Heart left ventricle (tissue), 13 donors: ENCODE data around the gene NCOA6.

Source experiments
- POLR2A ChIP-seq, 2 donors: fragments of 450-650 bp; IDR thresholded peaks; one replicate each; pipeline ENCODE4 v1.6.1; 2017; ENCODE audit warnings: antibody characterized with exemption in 2 of 2, mild to moderate bottlenecking in 2 of 2, moderate library complexity in 2 of 2
- TF ChIP-seq, protein P1 (sequence below), 12 donors: fragments of 200-600 bp; sonication (generic) in 4 of 12; IDR thresholded peaks; one replicate each; pipeline versions ENCODE4 v1.5.0 to v1.8.0; 2018 to 2022; ENCODE audit warnings: antibody characterized with exemption in 12 of 12, mild to moderate bottlenecking in 5 of 12
- donor health status: ischemic (EF 13 %, LVEDD 7.1; RV severe dilation, severe dysfunction).
- donor health status: DM: no; HTN: yes; CAD: no.
- donor health status: DM: no; HTN: no; CAD: no.
- donor health status: ischemic (EF 25% LVEDD 6.9; RV normal size, moderate dysfunction).
- donor health status: ischemic (EF 25% LVEDD 5.7; RV mildly dilated, moderate dysfunction).
- donor health status: ischemic (EF 35%, LVEDD 5.7; RV mildly dilated, moderate dysfunction).
- donor health status: nonischemic (EF 11% LVEDD 7.7; RV severe dilation, severe dysfunction).
- donor health status: DM: yes; HTN: yes; CAD: no.
- donor health status: PGD.
- donor health status: ischemic (EF 29% LVEDD 5.4; RV normal size, mild dysfunction).
- donor health status: nonischemic (EF 23%, LVEDD 6.1; RV moderate dilation, normal function).

DNA sequence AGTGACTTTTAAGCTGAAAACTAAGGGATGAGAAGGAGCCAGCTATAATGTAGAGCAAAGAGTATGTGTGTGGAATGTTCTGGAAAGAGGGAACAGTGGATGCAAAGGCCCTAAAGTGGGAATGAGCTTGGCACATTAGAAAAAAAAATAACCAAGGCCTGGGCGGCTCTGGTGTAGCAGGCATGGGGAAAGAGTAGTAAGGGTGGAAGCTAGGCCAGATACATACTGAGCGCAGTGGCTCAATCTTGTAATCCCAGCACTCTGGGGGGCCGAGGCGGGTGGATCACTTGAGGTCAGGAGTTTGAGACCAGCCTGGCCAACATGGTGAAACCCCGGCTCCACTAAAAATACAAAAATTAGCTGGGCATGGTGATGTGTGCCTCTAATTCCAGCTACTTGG, 38.8 kb upstream of the NCOA6 start:
- TF ChIP-seq, protein P1, sequence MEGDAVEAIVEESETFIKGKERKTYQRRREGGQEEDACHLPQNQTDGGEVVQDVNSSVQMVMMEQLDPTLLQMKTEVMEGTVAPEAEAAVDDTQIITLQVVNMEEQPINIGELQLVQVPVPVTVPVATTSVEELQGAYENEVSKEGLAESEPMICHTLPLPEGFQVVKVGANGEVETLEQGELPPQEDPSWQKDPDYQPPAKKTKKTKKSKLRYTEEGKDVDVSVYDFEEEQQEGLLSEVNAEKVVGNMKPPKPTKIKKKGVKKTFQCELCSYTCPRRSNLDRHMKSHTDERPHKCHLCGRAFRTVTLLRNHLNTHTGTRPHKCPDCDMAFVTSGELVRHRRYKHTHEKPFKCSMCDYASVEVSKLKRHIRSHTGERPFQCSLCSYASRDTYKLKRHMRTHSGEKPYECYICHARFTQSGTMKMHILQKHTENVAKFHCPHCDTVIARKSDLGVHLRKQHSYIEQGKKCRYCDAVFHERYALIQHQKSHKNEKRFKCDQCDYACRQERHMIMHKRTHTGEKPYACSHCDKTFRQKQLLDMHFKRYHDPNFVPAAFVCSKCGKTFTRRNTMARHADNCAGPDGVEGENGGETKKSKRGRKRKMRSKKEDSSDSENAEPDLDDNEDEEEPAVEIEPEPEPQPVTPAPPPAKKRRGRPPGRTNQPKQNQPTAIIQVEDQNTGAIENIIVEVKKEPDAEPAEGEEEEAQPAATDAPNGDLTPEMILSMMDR (IDR thresholded peaks at IDR 0.05): no peak
- TF ChIP-seq POLR2A (IDR thresholded peaks at IDR 0.05): no peak
